ENCODE data around the gene CALR3.
"Not testable (repeated sequence)": the region's sequence is repeated elsewhere in the genome, so short reads cannot be mapped to it uniquely, and the experiment has no call there.

Gene CALR3

GRCh38 chr19:16455489-16455888 lies 40.5 kb downstream of the CALR3 start:
- DNase-seq = no peak

DNA sequence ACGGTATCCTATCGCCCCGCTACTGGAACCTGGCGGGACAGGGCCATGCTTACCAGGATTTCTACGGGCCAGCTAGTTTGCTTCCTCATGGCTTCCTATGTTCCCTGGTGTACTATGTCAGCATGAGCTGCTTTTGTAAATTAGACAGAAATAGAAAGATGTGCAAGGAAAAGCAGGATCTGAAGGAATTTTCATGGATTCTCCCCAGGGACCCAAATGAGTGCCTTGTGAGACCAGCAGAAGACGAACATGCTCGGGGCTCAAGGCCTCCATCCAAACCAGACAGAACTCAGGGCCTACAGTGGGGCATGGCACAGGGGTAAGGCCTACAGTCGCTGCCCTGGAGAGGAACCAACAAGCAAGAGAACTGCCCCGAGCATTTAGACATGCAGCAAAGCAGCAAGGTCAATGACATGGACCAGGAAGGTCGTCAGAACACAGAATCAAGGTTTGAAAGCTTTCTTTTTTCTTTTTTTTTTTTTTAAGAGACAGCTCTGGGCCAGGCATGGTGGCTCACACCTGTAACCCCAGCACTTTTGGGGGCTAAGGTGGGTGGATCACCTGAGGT lies 41.5 kb downstream of the CALR3 start:
- DNase-seq = no peak

- no peak for DNase-seq
Observed at GRCh38 chr19:16452325-16452724, 43.6 kb downstream of the CALR3 start.

- DNase-seq = peak; percentile 68
Observed at GRCh38 chr19:16449330-16449961, 46.5 kb downstream of the CALR3 start.

DNA sequence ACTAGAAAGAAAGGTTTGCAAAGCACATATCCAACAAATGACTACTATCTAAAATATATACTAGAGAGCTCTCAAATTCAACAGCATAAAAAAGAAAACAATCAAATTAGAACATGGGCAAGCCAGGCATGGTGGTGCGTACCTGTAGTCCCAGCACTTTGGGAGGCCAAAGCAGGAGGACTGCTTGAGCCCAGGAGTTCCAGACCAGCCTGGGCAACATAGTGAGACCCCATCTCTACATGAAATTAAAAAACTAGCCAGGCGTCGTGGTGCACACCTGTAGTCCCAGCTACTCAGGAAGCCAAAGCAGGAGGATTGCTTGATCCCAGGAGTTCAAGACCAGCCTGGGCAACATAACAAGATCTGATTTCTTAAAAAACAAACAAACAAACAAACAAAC lies 47.1 kb downstream of the CALR3 start:
- not testable (repeated sequence) for DNase-seq

DNA sequence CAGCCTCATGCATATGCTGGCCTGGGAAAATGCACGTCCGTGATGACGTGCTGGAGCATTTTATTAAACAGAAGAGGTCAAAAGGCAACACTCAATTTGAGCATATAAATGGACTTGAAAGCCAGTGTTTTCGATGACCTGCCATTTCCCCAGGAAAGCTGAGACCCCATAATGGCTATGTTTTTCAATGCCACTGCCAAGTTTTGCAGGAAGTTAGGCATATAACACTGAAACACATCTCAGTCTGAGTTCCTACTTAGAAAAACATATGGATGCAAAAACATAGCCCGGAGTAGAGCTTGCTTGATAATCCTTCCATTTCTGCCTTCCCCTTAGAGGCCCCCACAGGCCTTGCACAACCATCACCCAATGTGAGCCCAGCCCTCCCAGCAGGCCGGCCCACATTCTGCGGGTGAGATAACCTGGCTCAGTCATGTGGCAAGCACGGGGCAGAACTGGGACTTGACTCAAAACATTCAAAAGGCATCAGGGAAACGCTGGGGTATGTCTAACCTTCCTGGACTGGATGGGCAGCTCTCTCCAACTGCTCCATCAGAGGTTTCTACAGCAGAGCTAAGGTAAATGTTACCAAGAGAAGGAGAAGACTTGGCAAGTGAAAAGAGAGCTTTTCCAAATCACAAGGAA lies 49.1 kb downstream of the CALR3 start:
- DNase-seq = peak; percentile 70

DNA sequence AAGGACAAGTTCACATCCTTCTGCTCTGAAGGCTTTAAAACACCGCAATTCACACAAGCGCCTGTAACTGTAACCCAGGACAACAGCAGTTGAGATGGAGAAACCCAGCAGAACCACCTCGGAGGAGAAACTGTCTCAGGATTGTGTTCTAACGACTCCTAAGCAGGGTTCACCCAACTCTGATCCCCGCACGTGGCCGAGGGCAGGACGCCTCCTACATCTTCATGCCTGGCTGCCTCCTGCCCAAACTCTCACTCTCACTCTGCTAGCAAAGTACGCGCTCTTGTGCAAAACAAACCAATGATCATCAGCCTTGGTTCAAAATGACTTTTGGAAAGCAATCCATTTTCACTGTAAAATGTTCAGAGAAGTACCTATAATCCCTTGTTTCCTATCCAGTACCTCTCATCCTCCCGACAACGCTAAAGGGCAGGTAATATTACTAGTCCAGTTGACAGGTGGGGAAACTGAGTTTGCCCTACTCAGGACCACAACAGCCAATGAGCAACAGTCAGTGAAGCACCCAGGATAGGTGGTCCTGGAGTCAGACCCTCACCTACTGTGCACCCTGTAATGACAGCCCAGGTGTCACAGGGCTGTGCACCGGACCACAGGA lies 49.8 kb downstream of the CALR3 start:
- DNase-seq = no peak

GRCh38 chr19:16445238-16446107 lies 50.5 kb downstream of the CALR3 start:
- peak; percentile 69 for DNase-seq

- DNase-seq = no peak
Observed at GRCh38 chr19:16444269-16444600, 51.7 kb downstream of the CALR3 start.

DNA sequence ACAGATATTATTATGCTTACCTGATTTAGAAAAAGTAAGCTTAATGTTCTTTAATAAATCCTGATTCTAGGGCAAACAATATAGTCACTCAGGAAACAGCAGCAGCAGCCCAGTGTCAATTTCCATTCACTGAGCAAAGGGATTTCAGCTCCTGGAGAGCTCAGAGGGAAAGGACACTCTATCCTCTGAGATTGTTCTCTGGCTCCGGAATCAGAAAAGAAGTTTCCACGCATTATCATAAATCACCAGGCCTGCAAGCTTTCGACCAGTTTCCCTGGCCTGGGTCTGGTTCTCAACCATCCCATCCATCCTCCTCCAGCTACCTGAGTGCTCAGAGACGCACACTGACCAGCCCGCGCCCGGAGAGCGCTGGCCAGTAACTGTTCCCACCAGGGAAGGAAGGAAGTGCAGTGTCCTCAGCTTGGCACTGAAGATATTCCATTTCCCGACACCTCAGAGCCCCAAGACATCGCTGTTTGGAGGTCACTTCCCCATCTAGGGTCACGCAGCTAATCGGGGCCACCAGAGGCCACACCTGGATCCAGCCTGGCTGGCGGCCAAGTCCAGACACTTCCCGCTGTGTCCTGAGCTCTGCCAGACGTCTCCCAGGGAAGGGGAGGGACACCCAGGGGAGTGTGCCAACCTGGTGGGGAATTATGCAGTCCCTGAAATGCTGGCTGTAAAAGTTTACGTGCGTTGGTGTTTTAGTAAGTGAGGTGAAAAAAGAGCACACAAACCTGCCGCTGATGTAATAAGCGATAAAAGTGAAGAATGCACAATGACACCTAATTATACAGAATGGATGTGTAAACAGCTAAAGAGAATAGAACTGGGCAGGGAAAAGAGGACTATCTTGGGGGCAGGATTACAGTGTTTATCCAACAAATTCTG lies 53.3 kb downstream of the CALR3 start:
- DNase-seq = no peak

GRCh38 chr19:16441661-16442162 lies 54.3 kb downstream of the CALR3 start:
- DNase-seq = no peak

GRCh38 chr19:16436780-16437332 lies 59.1 kb downstream of the CALR3 start:
- no peak for DNase-seq

GRCh38 chr19:16435999-16436650 lies 59.8 kb downstream of the CALR3 start:
- no peak for DNase-seq

DNA sequence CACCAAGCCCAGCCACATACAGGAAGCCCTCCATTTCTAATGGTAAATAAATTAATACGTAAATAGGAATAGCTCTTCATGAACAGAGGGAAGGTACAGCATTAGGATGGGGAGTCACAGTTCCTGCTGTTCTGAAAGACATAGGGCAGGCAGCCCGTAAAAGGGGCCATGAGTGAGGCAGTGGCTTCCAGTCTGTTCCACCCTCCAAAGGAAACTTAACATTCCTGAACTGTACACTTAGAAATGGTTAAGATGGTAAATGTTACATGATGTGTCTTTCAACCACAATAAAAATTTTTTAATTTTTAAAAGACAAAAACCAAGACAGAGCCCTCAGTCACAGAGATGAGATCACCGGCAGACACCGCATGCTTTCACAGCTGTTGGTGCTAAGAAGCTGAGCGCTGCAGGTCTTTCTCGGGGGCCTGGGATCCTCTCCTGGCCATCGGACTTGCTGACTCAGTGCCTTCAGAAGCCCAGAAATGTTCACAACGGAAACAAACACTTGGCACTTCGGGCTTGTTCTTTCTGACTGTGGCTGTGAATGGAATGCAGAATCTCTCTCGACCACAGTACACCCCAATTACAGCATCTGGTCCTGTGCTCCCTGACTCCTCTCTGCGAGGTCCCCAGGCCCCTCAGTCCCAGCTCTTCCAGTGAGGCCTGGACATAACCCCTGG lies 60.6 kb downstream of the CALR3 start:
- no peak for DNase-seq

GRCh38 chr19:16433986-16434385 lies 62.0 kb downstream of the CALR3 start:
- no peak for DNase-seq

GRCh38 chr19:16429759-16430091 lies 66.2 kb downstream of the CALR3 start:
- no peak for DNase-seq

DNA sequence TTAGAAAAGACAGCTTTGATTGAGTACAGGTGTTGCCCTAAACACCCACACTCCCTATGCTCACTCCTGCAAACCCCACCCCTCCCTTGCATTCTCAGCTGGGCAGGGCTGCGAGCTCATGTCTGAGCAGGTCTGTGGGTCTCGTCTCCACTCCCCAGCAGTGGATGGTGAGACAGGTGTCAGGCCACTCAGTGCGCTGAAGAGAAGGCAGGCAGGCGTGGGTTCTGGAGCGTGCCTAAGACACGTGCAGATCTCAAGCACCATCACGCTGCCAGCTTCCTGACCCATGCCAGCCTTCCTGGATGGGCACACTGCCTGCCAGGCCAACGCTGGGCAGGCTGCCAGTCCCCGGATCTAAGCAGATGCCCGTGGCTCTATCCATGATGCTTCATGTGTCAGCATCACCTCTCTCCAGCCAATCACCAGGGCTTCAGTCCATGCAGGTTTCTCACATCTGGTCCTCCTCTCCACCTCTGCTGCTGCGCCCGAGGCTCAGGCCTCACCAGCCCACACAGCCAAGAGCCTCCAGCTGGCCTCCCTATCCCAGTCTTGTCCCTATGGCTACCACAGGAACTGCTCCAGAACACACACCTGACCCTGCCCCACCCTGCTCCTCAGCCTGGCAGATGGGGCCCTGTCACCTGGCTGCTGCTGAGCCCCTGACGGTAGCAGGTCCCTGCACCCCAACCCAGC lies 66.8 kb downstream of the CALR3 start:
- no peak for DNase-seq

Data from CD4-positive, alpha-beta T cell treated with Interleukin-15 for 1 hour (primary cell).